Epidermal melanocyte (primary cell): Measurements from ENCODE around the gene ZNF230.

ENCODE experiments used
- DNase-seq: peaks from one replicate; pipeline ENCODE4 v3.0.0; 2011; ENCODE audit warnings: low spot score; ENCODE audit not compliant: insufficient read length

The ZNF230 gene

GRCh38 chr19:44002566-44003460, at the start of gene ZNF230:
Gene ZNF230 (plus strand): TSS chr19:44002957. CDS start chr19:44007079, 4,122 bp downstream.
- DNase-seq, result peak; percentile 95

- no peak for DNase-seq
Observed at GRCh38 chr19:43956827-43957226, 45.9 kb upstream of the ZNF230 start.

GRCh38 chr19:43957891-43958290, 44.9 kb upstream of the ZNF230 start:
- no peak for DNase-seq

GRCh38 chr19:43960411-43960810, 42.3 kb upstream of the ZNF230 start:
- no peak for DNase-seq

GRCh38 chr19:43966079-43966694, 36.6 kb upstream of the ZNF230 start:
- no peak for DNase-seq

- DNase-seq, result no peak
Observed at GRCh38 chr19:43976732-43977131, 26.0 kb upstream of the ZNF230 start.

GRCh38 chr19:43983544-43983911, 19.2 kb upstream of the ZNF230 start:
- no peak for DNase-seq

GRCh38 chr19:43983912-43984686, 18.7 kb upstream of the ZNF230 start, which contains the start of gene ZNF155:
Gene ZNF155 (plus strand): TSS chr19:43984188. CDS start chr19:43988544, 4,356 bp downstream.
- peak; percentile 76 for DNase-seq

- DNase-seq, result no peak
Observed at GRCh38 chr19:43984687-43985000, 18.1 kb upstream of the ZNF230 start.

- DNase-seq, result no peak
Observed at GRCh38 chr19:43997631-43998290, 5.0 kb upstream of the ZNF230 start.

- DNase-seq, result no peak
Observed at GRCh38 chr19:44002212-44002565, 568 bp upstream of the ZNF230 start.

GRCh38 chr19:44003461-44004009, 778 bp downstream of the ZNF230 start:
- no peak for DNase-seq

- DNase-seq, result no peak
Observed at GRCh38 chr19:44005973-44006372, 3.2 kb downstream of the ZNF230 start.

- no peak for DNase-seq
Observed at GRCh38 chr19:44007473-44007872, 4.7 kb downstream of the ZNF230 start.

GRCh38 chr19:44010468-44010867, 7.7 kb downstream of the ZNF230 start:
- no peak for DNase-seq

- DNase-seq, result no peak
Observed at GRCh38 chr19:44019498-44019897, 16.7 kb downstream of the ZNF230 start.

- no peak for DNase-seq
Observed at GRCh38 chr19:44021221-44021620, 18.5 kb downstream of the ZNF230 start.

GRCh38 chr19:44024900-44025216, 22.1 kb downstream of the ZNF230 start:
- no peak for DNase-seq

GRCh38 chr19:44025217-44025936, 22.6 kb downstream of the ZNF230 start, which contains the start of gene ZNF222:
Gene ZNF222 (plus strand): TSS chr19:44025379. CDS start chr19:44025437, 58 bp downstream.
- peak; percentile 53 for DNase-seq

- no peak for DNase-seq
Observed at GRCh38 chr19:44026622-44027021, 23.9 kb downstream of the ZNF230 start.
